Stimulated activated CD4-positive, alpha-beta T cell treated with anti-CD3 and anti-CD28 coated beads, TNF-alpha, amount 100 ng/mL, for 1 hour (primary cell): ENCODE measurements around the gene UBE2H.
"Not testable (repeated sequence)": the region's sequence is repeated elsewhere in the genome, so short reads cannot be mapped to it uniquely, and the experiment has no call there.

Source experiments
- DNase-seq, 3 donors: peaks; one replicate each; pipeline ENCODE4 v3.0.0-alpha.2; 2020; ENCODE audit warnings: low read depth in 3 of 3, low spot score in 1 of 3

UBE2H gene

DNA sequence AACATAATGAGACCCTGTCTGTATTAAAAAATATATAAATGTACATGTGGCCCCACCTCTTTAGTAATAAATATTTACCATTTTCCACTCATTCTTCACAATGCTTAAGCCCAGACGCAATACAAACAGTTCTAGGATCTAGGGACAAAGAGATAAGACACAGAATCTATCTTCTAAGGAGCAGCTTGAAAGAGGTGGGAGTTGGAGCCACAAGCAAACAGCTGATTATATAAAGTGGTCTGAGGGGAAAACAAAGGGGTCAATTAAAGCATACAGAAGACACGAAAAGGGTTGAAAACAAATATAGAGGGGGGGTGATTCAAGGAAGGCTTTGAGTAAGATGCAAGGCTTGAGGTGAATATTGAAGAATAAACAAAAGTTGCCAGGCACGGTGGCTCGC is 43.1 kb downstream of the UBE2H start:
- DNase-seq: no peak

DNA sequence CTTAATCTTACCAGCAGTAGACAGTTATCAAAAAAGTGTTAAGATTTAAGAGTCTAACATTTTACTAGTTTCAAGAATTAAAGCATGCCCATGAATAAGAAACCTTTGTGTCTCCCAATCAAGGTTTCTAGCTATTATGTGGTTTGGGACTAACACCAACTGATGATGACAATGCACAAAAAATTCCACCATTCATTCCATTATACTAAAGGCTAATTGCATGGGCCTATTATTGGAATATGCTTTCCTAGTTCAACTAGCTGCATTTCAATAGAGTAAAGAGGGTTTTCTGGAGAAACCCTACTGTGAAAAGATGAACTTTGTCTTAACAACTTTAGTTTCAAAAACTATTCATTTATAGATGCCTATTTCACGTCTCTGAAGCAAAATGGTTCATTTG is 44.6 kb downstream of the UBE2H start:
- no peak for DNase-seq

DNA sequence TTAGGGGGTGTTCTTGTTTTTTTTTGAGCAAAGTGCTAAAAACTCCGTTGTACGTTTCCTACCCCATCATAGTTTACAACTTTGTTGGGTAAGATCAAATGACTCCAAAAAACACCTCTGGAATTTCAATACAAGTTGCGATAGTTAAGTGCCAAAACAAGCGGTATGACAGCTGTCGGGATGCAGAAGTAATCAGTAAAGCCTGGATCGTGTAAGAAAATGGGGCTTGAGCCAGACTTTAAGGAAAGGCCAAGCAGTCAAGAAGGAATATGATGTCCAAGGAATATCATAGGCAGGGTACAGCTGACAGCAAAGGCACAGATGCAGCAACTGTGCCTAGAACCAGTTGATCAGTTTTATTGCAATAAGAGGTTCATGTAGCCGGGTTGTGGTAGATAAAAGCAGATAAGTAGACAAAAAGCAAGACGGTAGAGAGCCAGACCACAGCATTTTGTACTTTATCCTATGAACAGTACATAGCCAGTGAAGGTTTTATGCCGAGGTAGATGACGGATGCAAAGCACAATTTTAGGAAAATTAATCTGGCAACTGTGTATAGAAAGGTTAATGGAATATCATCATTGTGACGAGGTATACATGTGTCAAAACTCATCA is 45.5 kb downstream of the UBE2H start:
- DNase-seq: no peak

DNA sequence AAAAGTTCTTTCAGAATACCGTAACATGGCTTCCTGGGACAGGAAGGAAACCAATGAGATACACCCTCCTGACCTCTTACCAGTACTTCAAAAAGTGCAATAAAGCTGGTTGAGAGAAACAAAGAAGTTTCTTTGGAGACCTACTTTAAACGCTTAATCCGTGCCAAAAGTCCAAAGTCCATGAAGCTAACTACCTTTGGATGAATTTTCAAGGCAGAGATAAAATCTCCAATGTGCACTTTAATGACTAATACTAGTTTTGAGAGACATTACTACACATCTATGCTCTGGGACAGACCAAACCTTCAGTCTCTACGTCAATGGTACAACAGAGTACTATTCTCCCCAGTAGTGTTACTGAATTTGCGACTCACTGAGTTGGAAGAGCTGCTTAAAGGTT is 46.1 kb downstream of the UBE2H start:
- DNase-seq: no peak

DNA sequence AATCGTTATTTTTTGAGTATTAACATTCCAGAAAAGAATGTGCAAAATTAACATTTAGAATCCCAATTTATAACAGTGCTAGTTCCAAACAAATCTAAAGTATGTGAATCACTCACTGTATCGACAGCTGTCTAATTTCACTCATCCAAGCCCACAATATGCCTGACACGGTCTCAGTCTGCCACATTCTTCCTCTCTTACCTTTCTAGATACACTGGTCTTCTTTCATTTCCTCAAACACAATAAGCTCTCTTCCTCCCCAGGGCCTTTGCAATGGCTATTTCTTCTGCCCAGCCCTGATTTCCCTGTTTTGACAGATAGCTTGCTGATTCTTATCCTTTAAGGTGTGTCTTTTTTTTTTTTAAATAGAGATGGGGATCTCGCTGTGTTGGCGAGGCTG is 48.8 kb downstream of the UBE2H start:
- no peak for DNase-seq

DNA sequence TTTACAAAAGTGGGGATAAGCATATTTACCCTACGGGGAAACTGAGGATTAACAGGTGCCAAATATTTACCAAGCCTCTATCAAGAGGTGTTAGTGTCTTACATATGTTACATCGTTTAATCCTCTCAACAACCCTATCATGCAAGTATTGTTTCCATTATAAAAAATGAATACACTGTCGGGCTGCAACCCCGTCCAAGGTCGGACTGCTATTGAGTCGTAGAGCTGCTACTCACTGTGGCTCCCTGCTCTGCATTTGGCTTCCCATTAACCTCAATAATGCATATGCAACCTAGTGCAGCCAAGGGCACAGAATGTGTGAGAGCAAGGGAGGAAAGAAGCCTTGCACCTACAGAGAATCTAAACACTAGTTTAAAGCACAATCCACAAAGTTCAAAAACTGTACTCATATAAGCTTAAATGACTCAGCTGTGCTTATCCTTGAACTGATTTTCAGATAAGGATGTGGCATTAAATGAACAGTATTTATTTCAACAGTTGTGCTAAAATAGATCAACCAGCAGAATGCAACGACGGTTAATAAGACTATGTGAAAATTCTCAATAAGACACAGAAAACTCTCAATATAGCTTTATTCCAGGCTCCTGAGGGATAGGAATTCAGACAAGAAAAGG is 49.9 kb downstream of the UBE2H start:
- no peak for DNase-seq

DNA sequence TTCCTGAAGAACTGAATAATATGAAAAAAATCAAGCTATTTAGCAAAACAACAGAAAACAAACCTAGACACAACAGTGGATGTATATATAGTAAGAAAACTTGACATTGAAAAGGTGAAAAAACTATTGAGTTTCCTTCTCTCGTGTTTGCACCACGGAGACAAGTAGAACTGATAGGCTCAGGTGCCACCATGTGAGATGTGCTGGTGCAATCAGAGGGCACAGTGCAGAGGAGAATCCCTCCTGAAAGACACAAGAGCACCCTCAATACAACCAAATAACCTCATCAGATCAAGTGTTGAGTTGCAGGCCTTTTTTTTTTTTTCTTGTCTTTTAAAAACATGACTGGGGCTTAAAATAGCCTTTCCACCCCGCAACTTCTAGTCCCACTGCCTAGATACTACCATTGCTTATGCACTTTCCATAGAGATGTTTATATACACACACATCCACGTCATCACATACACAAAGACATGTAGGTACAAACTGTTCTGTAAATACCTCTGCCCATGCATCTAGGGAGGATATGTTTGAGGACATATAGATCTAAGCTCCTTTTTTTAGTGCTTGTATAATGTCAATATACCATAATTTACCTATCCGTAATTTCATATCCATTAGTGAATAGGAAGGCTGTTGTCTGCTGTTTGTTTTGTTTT is 54.1 kb downstream of the UBE2H start:
- DNase-seq: no peak

DNA sequence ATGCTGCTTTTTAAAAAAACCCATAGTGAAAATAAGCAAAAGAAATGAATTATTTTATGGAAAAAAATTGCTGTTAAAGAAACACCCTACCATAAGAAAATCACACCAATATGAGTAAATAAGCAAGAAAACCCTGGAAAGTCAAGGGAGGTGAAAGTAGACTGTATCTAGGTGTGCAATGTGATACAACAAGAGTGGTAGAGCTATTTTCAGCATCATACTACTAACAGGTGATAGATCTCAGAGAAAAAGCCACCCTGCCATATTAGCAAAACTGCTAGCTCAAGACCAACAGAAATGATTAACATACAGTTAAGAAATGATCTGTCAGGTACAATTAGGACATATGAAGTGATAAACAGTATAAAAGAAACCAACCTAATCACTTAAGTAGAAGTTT is 54.8 kb downstream of the UBE2H start:
- no peak for DNase-seq

DNA sequence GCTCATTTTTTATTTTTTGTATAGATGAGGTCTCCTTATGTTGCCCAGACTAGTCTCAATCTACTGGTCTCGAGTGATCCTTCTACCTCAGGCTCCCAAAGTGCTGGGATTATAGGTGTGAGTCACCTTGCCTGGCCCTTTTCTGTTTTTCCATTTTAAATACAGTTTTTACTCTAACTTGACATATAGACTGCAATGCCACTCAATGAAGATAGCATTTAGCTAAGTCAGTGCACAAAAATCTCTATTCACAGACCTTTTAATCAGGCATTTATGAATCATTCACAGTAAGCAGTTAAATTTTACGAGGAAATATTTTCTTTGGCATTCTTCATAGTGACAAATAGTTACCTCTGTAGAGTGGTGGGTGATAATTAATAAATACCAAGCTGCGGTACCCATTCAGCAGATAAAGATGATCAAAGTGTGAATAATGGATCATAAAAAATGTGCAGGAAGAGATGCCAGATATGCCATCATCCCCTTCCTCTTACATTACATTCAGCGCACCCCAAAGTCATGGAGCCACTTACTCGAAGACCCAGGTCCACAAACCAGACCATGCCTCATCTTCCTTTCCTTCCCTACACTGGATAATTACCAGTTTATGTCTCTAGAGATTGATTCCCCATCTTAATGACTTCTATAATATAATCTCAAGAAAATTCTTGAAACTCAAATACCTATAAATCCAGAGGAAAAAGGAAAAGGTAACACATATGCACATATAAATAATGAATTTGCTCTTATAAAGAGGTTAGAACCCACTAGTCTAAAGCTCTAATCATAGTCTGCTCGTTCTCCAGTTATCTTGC is 56.0 kb downstream of the UBE2H start:
- DNase-seq: no peak

DNA sequence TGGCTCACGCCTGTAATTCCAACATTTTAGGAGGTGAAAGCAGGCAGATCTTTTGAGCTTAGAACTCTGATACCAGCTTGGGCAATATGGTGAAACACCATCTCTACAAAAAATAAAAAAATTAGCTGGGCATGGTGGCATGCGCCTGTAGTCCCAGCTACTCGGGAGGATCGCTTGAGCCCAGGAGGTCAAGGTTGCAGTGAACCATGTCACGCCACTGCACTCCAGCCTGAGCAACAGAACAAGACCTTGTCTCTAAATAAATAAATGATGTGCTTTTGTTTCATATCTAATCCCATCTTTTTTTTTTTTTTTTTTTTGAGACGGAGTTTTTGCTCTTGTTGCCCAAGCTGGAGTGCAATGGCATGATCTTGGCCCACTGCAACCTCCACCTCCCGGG is 58.6 kb downstream of the UBE2H start:
- not testable (repeated sequence) for DNase-seq

DNA sequence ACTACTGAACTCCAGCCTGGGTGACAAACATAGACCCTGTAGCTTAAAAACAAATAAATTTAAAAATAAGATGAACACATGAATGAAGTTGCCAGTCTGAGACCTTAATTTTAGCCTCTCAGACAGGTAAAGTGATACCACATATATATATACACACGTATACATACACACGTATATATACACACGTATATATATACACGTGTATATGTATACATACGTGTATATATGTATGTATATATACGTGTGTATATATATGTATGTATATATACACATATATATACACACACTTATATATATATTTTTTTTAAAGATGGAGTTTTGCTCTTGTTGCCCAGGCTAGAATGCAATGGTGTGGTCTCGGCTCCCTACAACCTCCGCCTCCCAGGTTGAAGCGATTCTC is 62.7 kb downstream of the UBE2H start:
- no peak for DNase-seq

DNA sequence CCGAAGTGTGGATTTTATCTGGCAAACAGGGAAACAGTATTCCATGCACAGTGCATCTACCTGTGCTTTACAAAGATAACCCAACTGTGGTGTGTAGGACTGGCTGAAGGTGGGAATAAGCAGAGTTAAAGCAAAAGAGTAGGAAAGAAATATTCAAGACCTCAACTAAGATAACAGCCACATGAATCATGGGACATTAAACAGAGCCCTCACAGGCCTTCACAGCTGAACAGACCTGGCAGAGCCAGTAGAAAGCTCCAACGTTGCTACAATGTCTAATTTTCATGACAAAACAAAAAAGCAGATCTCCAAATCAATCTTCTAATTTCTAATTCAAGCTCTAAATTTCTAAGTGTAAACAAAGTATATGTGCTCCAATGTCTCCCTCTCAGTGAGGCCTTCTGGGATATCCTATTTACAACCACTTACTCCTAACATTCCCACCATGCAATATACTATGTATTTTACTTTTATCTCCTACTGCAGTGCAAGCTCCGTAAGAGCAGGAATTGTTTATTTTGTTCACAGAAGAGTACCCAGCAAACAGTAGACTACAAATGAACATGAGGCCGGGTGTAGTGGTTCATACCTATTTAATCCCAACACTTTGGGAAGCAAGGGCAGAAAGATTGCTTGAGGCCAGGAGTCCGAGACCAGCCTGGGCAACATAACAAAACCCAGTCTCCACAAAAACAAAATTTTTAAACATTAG is 63.5 kb downstream of the UBE2H start:
- DNase-seq: no peak

DNA sequence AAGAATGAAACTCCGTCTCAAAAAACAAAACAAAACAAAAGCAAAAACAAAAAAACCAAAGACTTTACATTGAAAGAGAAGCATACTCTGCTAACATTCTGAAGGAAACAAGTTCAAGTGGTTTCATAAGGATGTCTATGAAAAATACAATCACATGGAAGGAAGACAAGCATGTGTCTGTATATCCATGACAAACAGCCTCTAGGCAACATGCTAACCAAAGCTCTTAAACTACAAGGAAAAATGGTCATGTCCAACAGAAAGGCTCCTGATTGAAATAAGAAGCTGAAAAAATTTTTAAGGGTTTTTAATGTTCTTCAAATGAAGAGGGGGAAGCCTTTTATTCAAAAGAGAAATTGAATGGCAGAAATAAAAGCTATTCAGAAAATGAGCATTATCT is 64.9 kb downstream of the UBE2H start:
- DNase-seq: no peak

DNA sequence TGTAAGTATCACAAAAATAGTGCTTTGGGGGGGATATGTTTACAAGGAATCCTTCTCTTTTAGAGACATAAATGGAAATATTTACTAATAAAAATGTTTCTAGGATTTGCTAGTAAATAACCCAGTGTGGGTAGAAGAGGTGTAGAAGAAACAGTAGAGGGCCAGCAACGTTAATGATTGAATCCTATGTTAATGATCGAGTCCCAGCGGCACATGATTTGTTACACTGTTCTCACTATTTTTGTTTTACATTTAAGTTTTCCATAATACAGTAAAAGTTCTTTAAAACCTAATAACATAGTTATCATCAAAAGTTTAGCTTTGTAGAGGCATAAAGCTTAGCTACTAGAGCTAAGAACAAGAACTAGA is 66.0 kb downstream of the UBE2H start:
- DNase-seq: no peak

DNA sequence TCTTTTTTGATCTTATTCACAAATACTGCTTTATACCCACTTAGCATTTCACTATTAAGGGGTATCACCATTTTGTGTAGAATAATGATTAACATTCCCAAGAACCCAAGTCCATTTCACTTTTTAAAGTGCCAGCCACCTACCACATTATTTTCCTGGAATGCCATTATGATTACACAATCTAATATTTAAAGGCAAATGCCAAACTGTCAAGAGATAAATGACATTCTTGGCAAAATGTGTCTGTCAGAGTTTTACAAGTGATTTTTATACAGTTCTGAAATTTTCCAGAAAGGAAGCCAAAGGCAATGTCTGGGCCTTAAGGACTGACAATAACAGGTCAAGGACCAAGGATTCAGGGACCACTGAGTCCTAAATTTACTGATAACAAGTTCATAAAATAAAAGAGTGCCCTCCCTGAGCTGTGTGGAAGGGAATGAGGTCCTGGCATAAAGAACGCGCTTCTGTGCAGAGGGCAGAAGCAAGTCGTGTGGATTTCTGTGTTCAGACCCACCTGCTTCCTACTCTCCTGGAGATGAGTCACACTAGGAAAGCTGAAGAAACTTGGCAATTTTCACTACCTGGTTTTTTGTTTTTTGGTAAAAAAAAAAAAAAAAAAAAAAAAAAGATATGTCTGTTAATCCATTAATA is 66.5 kb downstream of the UBE2H start:
- no peak for DNase-seq

DNA sequence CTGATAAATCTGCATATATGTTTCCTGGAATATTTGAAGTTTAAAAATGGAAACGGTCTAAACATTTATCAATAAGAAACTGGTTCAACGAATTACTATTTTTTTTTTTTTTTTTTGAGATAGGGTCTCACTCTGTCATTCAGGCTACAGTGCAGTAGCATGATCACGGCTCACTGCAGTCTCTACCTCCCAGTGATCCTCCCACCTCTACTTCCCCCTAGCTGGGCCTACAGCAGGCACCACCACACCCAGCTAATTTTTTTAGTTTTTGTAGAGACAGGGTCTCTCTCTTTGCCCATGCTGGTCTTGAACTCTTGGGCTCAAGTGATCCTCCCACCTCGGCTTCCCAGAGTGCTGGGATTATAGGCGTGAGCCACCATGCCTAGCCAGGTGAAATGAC is 68.3 kb downstream of the UBE2H start:
- DNase-seq: no peak

DNA sequence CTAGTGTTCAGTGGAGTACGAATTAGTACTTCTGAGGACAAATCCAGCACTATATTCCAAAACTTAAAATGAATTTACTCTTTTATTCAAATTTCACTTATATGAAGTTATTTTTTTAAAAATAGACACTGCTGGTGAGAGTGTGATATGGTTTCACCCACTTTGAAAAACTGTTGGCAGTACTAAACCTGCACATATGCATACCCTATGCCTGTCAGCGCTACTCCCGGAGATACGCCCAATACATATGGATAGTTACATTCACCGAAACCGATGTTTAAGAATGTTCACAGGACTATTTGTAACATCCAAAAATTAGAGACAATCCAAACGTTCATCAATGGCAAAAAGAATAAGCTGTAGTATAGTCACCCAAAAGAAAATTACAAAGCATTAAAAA is 69.6 kb downstream of the UBE2H start:
- DNase-seq: no peak

DNA sequence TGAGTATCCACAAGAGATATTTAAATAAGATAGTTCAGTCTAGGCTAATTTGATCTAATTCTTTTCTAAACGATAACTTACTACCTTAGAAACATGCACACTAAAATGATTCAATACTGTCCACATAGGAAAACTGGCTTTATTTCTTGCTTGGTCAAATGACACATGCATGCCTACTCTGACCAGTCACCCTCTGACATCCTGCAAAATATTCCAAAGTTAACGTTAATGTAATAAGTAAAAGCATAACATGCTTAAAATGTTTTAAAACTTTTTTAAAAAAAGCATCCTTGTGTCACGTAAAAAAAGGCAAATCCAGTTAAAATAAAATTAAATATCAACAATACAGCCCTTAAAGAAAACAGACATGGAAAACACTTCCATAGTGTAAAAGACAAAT is 70.2 kb downstream of the UBE2H start:
- DNase-seq: no peak

DNA sequence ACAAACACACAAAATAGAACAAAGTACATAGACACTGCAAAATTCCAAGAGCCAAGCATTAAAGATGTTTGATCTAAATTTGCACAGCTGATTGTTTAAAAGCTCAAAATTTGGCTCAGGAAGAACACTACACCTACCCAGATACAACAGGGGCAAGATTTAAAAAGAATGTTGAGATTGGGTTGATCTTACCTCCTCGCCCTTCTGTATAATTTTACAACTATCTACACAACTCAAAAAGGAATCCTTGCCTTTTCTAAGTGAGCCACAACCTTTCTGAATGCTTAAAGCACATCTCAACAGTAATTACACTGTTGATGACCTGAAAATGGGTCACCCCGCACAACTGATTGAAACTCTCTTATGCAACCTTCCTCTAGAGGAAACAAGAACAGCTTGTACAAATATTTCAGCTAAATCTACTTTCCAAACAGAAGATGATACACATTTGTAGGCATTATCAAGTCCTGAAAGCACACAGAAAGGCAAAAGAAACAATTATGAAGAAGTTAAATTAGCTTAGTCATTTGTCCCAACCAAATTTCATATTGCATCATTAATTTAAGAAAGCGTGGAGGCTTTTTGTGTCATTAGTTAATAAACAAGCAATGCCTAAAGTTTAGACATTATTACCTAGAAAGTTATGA is 75.5 kb downstream of the UBE2H start:
- no peak for DNase-seq

DNA sequence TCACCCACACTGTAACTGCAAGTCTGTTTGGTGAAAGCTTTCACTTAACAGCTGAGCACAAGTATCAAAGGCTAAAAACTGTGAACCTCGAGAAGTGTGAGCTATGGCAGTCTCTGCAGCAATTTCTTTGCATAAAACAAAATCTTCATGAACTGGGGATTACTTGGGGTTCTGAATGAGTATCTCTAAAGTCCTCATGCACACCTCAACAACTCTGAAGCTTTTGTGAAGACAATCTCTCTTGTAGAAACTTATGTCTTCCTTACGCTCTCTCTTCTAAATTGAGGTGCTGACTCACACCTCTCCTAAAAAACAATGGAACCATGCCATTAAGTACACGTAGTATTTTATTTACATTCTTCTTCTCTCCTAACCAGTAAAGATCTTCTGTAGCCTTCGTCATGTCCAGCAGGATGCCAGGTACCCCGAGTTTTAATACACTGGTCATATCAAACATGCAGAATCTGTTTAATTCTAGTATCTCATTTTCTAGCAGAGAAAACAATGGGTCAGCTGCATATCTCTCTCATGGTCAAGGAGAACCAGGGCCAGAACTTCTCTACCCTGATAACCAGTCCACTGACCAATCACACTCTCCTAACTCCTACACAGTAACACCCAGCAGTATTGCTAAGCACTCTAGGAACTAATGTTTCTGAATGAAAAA is 76.9 kb downstream of the UBE2H start:
- no peak for DNase-seq
